Ascending aorta (tissue), 2 donors: ENCODE data around the gene DUSP22. TPM values are rescaled to one million over a fixed set of nuclear protein-coding genes. Genes with fewer than 3 reads are reported as not detected.
"Not testable (repeated sequence)": the region's sequence is repeated elsewhere in the genome, so short reads cannot be mapped to it uniquely, and the experiment has no call there.

Experiments used
- DNase-seq, 2 donors: peaks; one replicate each; pipeline ENCODE4 v3.0.0-alpha.2; 2019; ENCODE audit warnings: low spot score in 2 of 2
- H3K27ac ChIP-seq, 2 donors: fragments of 200-600 bp; sonication (generic); one replicate each; pipeline ENCODE4 v1.5.1; 2016 to 2017; ENCODE audit warnings: mild to moderate bottlenecking in 1 of 2
- H3K27me3 ChIP-seq: fragments of 200-600 bp; sonication (generic); one replicate; pipeline ENCODE4 v1.5.1; 2017
- H3K36me3 ChIP-seq, 2 donors: fragments of 200-600 bp; sonication (generic); one replicate each; pipeline ENCODE4 v1.5.1; 2016
- H3K4me1 ChIP-seq, 2 donors: fragments of 200-600 bp; sonication (generic); one replicate each; pipeline ENCODE4 v1.5.1; 2016 to 2017; ENCODE audit warnings: mild to moderate bottlenecking in 1 of 2
- H3K4me3 ChIP-seq, 2 donors: fragments of 200-600 bp; sonication (generic); one replicate each; pipeline ENCODE4 v1.5.1; 2016 to 2017; ENCODE audit warnings: mild to moderate bottlenecking in 1 of 2
- H3K9me3 ChIP-seq, 2 donors: fragments of 200-600 bp; sonication (generic); one replicate each; pipeline ENCODE4 v1.5.1; 2016
- CTCF ChIP-seq, 3 experiments: fragments of 200-600 bp in 2 of 3; fragments of 450-650 bp in 1 of 3; sonication (generic) in 2 of 3; IDR thresholded peaks; one replicate each; pipeline ENCODE4 v1.5.1; 2016 to 2019; ENCODE audit warnings: antibody characterized with exemption in 3 of 3, mild to moderate bottlenecking in 1 of 3, moderate library complexity in 1 of 3
- intact Hi-C: fragments of 100-400 bp; cut with DNase I; formaldehyde crosslinking; loops from one replicate; pipeline ENCODE4 v1.15.1; 2023
- total RNA-seq: library from RNA; depleted of rRNA; stranded (reverse); fragments of >200 nt; gene quantifications from one replicate; pipeline ENCODE4 v1.1.0, GENCODE V29; 2016

The DUSP22 gene
- total RNA-seq, 1 donor from 2014 or later: 216 TPM

GRCh38 chr6:376827-377640, 84.7 kb downstream of the DUSP22 start:
- no peaks in the 10 kb centered on the region for H3K9me3 ChIP-seq
- no peak overlapping the region for H3K4me3 ChIP-seq
- no peaks in the 10 kb centered on the region for H3K4me1 ChIP-seq
- H3K27ac ChIP-seq: no peak overlapping the region
- intact Hi-C loops: no loop called here
- no peaks in the 10 kb centered on the region for H3K36me3 ChIP-seq
- TF ChIP-seq CTCF (IDR thresholded peaks at IDR 0.05): no peak
- H3K27me3 ChIP-seq: no peaks in the 10 kb centered on the region
- no peak for DNase-seq

- H3K36me3 ChIP-seq, H3K27ac ChIP-seq, H3K4me3 ChIP-seq, DNase-seq, intact Hi-C loops, H3K27me3 ChIP-seq, H3K4me1 ChIP-seq, H3K9me3 ChIP-seq: not testable (repeated sequence)
Measured at GRCh38 chr6:377641-378020, 85.3 kb downstream of the DUSP22 start.

- Histone ChIP-seq H3K4me1 (no peaks in the 10 kb centered on the region), H3K27ac (no peak overlapping the region), H3K27me3 (no peaks in the 10 kb centered on the region), H3K4me3 (no peak overlapping the region), H3K9me3 (no peaks in the 10 kb centered on the region), H3K36me3 (no peaks in the 10 kb centered on the region)
- intact Hi-C loops: no loop called here
- no peak for TF ChIP-seq CTCF (IDR thresholded peaks at IDR 0.05)
- no peak for DNase-seq
Measured at GRCh38 chr6:378090-378957, 86.0 kb downstream of the DUSP22 start.

- H3K9me3 ChIP-seq: no peaks in the 10 kb centered on the region
- no peak overlapping the region for H3K27ac ChIP-seq
- no peak for TF ChIP-seq CTCF (IDR thresholded peaks at IDR 0.05)
- no peaks in the 10 kb centered on the region for H3K4me1 ChIP-seq
- DNase-seq: no peak
- no peaks in the 10 kb centered on the region for H3K27me3 ChIP-seq
- intact Hi-C loops: no loop called here
- no peak overlapping the region for H3K4me3 ChIP-seq
- H3K36me3 ChIP-seq: no peaks in the 10 kb centered on the region
Measured at GRCh38 chr6:378958-379409, 86.7 kb downstream of the DUSP22 start.

GRCh38 chr6:379410-380181, 87.3 kb downstream of the DUSP22 start:
- H3K27me3 ChIP-seq: no peaks in the 10 kb centered on the region
- H3K4me1 ChIP-seq: no peaks in the 10 kb centered on the region
- no peak for TF ChIP-seq CTCF (IDR thresholded peaks at IDR 0.05)
- H3K9me3 ChIP-seq: no peaks in the 10 kb centered on the region
- H3K4me3 ChIP-seq: no peak overlapping the region
- no peak for DNase-seq
- no peaks in the 10 kb centered on the region for H3K36me3 ChIP-seq
- no peak overlapping the region for H3K27ac ChIP-seq
- intact Hi-C loops: no loop called here
